HG03196 (cell line): Measurements from ENCODE around the gene MICAL2.

Experiments
- ATAC-seq: cut with Tn5 transposase; IDR thresholded peaks from one replicate; pipeline ENCODE4 v1.9.1; 2021; ENCODE audit not compliant: unreplicated experiment

Gene MICAL2

DNA sequence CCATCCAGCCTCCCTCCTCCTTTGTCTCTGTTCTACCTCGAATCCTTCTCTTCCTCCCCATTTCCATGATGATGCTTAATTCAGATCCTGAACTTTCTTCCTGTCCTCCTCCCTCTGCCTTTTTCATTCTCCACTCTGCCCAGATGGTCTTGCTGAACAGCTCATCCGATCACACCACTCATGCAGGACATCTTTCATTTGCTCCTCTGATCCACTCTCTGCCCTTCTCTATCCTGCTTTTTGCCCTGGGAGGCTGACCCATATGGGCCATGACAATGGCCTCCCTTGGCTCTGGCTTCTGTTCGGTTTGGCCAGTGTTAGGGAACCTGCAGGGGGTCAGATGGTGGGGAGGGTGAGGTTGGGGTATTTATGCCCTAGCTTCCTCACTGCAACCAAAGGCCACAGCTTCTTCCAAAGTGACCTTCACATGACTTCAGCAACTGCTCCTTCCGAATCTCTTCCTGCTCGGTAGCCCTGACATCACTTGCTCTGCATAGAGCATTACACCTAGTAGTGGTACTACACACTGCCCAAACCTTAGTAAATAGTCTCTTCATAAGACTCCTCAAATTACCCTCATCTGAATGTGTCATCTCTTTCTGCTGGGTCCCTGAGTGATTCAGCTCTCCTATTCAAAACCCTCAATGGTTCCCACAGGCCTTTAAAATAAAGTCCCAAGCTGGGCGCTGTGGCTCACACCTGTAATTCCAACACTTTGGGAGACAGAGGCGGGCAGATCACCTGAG is 32.7 kb upstream of the MICAL2 start:
- ATAC-seq = no peak

DNA sequence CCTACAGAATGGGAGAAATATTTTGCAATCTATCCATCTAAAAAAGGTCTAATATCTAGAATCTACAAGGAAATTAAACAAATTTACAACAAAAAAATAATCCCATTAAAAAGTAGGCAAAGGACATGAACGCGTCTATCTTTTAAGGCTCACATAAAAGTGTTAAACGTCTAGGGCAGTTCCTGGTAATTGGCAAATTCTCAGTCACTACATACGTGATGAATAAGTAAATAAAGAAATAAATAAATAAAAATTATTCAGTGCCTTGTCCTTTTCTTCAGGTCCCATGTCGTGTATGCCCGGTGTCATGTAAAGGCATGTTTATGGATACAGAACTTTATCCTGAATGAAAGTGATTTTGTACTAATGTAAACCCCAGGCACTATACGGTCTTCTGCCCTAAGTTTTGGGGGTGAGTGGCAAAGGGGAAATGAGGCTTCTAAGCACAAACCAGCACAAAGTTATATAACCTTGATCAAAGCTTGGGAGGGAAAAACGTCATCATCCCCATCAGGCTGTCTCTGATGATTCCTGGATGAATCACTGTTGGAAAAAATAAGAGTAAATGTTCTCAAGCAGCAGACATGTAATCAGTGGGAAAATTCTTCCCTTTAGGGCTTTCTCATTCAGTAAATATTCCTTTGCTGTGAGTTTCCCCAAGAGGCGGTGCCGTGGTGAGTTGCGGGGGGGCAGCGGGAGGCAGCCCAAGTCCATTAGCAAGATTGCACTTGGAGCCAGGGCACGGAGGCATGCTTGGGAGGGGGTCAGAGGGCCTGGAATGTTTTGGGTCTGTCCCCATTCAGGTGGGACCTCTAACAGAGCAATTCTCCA is 30.4 kb upstream of the MICAL2 start:
- no peak for ATAC-seq

- ATAC-seq = no peak
Observed at GRCh38 chr11:12083380-12083779, 27.0 kb upstream of the MICAL2 start.

DNA sequence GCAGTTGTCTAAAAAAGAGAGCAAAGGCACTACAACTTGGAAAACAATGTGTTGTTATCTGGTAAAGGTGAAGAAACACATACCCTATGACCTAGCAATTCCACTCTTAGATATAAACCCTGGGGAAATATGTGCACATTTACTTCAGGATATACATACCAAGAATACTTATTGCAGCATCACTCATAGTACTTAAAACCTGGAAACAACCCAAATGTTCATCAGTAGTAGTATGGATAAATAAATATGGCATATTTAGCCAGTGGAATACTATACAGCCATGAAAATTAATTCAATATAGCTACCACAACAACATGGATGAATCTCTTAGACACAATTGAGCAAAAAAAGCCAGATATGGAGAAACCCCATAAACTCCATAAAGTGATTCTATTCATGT is 26.1 kb upstream of the MICAL2 start:
- no peak for ATAC-seq

DNA sequence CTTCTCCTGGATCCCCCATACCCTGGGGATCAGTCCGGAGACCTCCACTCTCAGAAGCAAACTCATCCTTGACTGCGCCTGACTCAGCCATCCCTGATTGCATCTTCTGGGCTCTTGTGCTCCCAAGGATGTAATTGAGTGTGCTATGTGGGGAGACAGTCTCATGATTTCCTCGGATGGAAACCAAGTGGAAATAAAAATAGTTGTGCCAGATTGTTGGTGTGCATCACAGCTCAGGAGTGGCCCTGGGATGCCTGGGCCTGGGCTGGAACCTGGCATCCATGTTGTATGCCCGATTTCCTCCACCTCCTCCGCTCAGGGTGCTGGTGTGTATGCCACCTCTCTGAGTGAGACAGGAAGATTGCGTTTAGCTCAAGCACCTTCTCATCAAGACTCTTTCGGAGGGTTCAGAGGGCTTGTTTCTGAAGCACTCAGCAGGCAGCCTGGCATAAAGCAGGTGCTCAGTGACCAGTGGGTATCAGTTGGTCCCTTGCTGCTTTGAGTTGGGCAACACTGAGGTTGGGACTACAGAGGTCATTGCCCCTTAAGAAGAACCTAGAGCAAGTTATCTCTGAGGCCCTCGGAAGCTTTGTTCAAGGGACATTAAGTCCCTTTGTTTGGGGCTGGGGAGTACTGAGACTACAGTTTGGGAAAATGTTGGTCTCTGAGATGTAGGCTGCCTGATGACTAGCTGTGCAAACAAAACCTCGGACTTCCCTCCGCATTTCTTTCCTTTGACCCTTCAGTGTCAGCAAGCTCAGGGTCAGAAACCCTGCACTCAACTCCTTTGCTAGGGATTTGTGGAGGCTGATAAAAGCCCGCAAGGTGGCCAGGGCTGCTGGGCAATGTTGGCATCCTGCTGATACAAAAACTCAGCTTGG is 24.8 kb upstream of the MICAL2 start:
- no peak for ATAC-seq

GRCh38 chr11:12086271-12087074 is 23.9 kb upstream of the MICAL2 start:
- ATAC-seq = no peak

GRCh38 chr11:12087075-12088004 is 23.1 kb upstream of the MICAL2 start:
- no peak for ATAC-seq

DNA sequence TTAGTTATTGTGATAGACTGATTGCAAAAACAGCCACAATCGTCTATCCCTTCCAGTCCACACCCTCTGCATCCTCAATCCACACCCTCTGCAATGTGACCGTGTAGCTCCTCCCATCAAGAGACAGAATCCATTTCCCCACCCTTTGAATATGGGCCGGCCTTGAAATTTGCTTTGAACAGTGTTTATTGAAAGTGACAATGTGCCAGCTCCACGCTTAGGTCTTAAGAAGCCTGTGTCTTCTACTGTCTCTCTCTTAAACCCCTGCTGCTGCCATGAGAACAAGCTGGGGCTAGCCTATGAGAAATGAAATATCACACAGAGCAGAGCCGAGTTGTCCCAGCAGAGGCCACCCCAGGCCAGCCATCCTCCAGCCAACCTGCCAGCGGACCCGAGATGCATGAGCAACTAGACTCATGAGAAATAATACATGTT is 22.3 kb upstream of the MICAL2 start:
- ATAC-seq = no peak

DNA sequence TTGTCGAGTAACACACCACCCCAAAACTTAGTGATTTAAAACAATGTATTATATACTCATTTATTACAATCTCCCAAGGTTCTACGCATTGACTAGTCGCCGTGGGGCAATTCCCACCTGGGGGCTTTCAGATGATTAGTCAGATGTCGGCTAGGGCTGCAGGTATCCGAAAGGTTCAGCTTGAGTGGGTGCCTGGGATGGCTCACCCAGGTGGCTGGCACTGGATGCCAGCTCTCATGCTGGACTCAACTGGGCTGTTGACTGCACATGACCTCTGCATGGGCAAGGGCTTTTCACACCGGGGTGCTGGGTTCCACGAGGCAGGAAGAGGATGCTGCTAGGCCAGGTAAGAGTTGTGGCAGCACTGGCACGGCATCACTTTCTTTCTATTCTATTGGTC is 21.9 kb upstream of the MICAL2 start:
- ATAC-seq = no peak

DNA sequence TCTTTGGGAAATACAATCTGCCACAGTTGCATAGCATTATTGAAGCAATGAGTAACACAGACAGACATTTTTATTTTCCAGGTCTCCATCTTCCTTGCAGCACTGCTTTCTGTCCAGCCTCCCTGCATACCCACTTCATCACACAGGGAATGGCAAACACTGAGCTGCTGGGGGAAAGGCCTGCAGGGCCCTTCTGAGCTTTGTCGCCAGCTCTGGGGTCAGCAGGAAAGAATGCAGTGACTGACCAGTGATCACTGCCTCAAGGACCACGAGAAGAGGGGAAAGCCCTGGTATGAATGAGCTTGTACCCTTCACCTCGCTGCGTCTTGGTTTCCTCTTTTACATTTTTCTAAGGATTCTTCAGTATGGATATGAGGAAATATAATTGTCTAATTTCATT is 21.3 kb upstream of the MICAL2 start:
- ATAC-seq = no peak

DNA sequence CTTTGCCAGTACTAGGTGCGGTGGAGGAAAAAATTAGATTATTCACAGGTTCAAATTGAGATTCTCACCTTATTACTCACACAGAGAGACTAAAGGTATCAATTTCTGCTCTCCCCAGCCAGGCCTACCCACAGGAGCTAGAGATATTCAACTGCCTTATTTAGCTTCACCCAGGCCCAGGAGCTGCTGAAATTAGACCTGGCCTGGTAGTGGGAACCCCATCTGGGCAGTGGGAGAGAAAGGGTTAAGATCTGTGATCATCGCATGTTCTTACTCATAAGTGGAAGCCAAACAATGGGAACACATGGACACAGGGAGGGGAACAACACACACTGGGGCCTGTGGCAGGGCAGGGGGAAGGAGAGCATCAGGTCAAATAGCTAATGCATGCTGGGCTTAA is 20.9 kb upstream of the MICAL2 start:
- no peak for ATAC-seq

DNA sequence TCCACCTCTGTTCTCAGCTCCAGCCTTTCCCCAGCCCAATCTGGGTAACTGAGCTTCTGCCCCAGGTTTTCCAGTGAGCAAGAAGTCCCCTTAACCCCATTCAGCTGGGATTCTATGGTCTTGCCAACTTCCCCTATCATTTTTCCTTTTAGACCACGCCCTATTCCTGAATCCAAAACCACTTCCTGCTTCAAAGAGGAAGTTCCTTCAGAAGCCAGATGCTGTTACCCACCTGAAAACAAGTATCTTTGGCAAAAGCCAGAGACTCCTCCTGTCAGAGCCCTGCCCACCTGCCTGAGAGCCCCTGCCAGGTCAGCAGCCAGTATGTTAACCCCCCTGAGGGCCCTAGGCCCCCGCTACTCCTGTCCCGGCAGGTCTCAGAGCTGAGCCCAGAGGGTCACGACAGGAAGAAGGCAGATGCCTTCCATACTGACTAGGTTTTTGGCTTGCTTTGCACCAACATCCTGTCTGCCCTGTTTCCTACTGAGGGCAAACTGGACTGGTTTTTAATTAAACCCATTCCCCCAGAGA is 20.3 kb upstream of the MICAL2 start:
- ATAC-seq = no peak

GRCh38 chr11:12090761-12091258 is 19.6 kb upstream of the MICAL2 start:
- no peak for ATAC-seq

- ATAC-seq = no peak
Observed at GRCh38 chr11:12091956-12092558, 18.3 kb upstream of the MICAL2 start.

- no peak for ATAC-seq
Observed at GRCh38 chr11:12092714-12093113, 17.7 kb upstream of the MICAL2 start.

GRCh38 chr11:12094872-12095800 is 15.3 kb upstream of the MICAL2 start:
- no peak for ATAC-seq

DNA sequence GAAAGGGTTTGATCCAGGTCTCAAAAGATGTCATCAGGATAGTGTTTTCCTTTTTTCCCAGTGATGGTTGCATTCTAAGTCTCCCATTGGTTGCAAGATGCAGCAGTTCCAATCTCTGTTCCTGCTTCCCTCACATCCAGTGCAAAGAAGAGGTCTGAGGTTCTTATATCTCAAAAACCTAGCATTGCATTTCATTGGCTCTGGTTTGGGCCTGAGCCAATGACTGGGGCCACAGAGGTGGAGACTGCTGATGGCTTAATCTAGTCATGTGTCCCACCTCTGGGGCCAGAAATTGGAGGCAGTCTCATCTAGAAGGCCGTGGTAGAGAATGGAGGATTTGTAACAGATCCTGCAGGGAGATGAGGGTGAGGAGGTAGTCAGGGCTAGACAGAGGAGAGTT is 13.2 kb upstream of the MICAL2 start:
- no peak for ATAC-seq

DNA sequence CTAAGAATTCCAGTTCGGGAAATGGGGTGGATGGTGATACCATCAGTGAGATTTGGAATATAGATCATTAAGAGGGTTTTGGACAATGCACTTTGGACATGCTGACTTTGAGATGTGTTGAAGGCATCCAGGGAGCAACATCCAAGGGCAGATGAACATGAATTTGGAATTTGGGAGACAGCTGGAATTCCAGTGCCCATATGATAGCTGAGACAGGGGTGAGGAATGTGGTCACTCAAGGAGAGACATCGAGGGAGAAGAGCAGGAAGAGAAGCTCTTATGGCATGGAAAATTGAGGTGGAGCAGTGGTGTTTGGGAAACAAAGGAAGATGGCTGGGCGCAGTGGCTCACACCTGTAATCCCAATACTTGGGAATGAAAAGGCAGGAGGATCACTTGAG is 11.8 kb upstream of the MICAL2 start:
- no peak for ATAC-seq
